ENCODE measurements around the gene ANKRD35.
"Not testable (repeated sequence)": the region's sequence is repeated elsewhere in the genome, so short reads cannot be mapped to it uniquely, and the experiment has no call there.

The ANKRD35 gene

GRCh38 chr1:145823565-145824498 is 61.8 kb downstream of the ANKRD35 start, which contains the start of the genes POLR3C and RNF115:
Gene POLR3C, plus strand, starts transcription at chr1:145824200. Its CDS starts 1,577 bp downstream, at chr1:145825777.
Gene RNF115, minus strand, starts transcription at chr1:145824095. Its CDS starts 222 bp downstream, at chr1:145823873.
- Mint-ChIP-seq H3K27me3 (no peaks in the 10 kb centered on the region), H3K27ac (peak within 1 kb of the TSS; percentile 97), H3K4me3 (peak within 1 kb of the TSS; percentile 93 to 99), H3K4me1 (peaks cover 12 to 18% of the 10 kb centered on the region in 2 donors), H3K9me3 (no peaks in the 10 kb centered on the region), H3K36me3 (peaks cover 22 to 32% of the 10 kb centered on the region in 2 donors)
- peak; percentile 81 for DNase-seq
- ATAC-seq (replicated peaks): peak; percentile 97

GRCh38 chr1:145822779-145823331 is 62.8 kb downstream of the ANKRD35 start:
- peaks cover 13 to 22% of the 10 kb centered on the region in 2 donors for H3K36me3 Mint-ChIP-seq
- peaks cover 7 to 10% of the 10 kb centered on the region in 2 donors for H3K4me1 Mint-ChIP-seq
- not testable (repeated sequence) for H3K9me3 Mint-ChIP-seq; H3K27ac Mint-ChIP-seq; DNase-seq; H3K4me3 Mint-ChIP-seq; H3K27me3 Mint-ChIP-seq; ATAC-seq (replicated peaks)

DNA sequence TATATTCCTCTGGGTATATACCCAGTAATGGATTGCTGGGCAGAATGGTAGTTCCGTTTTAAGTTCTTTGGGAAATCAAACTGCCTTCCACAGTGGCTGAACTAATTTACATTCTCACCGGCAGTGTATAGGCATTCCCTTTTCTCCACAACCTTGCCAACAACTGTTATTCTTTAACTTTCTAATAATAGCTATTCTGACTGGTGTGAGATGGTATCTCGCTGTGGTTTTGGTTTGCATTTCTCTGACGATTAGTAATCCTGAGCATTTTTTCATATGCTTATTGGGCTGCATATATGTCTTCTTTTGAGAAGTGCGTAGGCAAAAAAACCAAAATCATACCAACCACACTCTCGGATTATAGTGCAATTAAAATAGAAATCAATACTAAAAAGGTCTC is 67.6 kb downstream of the ANKRD35 start:
- ATAC-seq (replicated peaks): peak; percentile 38 to 42
- H3K36me3 Mint-ChIP-seq, DNase-seq: not testable (repeated sequence)

More for the DNA sequence above, 67.6 kb downstream of the ANKRD35 start:
- H3K27ac Mint-ChIP-seq, H3K4me3 Mint-ChIP-seq, H3K4me1 Mint-ChIP-seq, H3K27me3 Mint-ChIP-seq, H3K9me3 Mint-ChIP-seq: not testable (repeated sequence)
